Right lobe of liver (tissue), 4 donors: Measurements from ENCODE around the gene SSC5D.

Experiments used
- POLR2A ChIP-seq: fragments of 450-650 bp; IDR thresholded peaks from one replicate; pipeline ENCODE4 v1.6.1; 2017; ENCODE audit warnings: antibody characterized with exemption, mild to moderate bottlenecking
- TF ChIP-seq, protein P1 (sequence below), 4 donors: fragments of 200-600 bp in 3 of 4; fragments of 450-650 bp in 1 of 4; IDR thresholded peaks; one replicate each; pipeline versions ENCODE4 v1.5.1 to v1.8.0; 2016 to 2022; ENCODE audit warnings: antibody characterized with exemption in 4 of 4, mild to moderate bottlenecking in 2 of 4
- donor health status: DM: no; HTN: no; CAD: no.
- donor health status: DM: no; HTN: no; CAD: no.
- donor health status: DM: no; HTN: yes; CAD: no.

DNA sequence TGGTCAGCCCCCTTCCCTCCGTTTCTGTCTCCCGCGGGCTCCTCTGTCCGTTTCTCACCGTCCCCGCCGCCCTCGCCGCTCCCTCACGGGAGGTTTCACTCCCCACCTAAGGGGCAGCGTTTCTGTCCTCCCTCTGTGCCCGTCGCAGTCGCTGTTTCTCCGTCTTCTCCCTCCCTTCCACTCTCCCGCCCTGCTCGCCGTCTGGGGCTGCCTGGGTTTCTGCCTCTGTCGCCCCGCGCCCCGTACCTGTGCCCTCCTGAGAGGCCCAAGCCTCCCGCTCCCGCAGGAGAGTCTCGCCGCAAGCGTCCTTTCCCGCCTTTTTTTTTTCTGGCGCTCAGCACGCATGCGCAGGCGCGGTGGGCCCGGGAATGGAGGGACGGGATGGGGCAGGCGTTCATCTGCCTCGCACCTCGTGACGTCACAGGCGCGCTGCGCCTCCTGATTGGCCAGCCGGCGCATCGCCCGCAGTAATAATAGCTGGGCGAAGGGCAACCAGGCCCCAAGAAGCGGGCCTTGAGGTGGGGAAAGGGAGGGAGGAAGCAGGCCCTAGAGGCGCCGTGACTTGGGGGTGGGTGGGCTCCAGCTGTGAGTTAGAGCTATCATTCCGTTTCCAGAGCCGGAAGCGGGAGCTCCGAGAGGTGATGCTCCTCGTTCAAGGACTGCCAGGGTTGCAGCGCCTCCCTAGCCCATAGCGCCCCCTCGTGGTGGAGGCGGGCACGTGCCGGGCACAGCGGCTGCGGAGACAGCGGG lies 15.4 kb downstream of the SSC5D start:
- TF ChIP-seq, protein P1, sequence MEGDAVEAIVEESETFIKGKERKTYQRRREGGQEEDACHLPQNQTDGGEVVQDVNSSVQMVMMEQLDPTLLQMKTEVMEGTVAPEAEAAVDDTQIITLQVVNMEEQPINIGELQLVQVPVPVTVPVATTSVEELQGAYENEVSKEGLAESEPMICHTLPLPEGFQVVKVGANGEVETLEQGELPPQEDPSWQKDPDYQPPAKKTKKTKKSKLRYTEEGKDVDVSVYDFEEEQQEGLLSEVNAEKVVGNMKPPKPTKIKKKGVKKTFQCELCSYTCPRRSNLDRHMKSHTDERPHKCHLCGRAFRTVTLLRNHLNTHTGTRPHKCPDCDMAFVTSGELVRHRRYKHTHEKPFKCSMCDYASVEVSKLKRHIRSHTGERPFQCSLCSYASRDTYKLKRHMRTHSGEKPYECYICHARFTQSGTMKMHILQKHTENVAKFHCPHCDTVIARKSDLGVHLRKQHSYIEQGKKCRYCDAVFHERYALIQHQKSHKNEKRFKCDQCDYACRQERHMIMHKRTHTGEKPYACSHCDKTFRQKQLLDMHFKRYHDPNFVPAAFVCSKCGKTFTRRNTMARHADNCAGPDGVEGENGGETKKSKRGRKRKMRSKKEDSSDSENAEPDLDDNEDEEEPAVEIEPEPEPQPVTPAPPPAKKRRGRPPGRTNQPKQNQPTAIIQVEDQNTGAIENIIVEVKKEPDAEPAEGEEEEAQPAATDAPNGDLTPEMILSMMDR (IDR thresholded peaks at IDR 0.05): peak; percentile 94 to 97 (median 94)
- no peak for TF ChIP-seq POLR2A
